Measurements from ENCODE around the gene NPY. TPM values are rescaled to one million over a fixed set of nuclear protein-coding genes. Genes with fewer than 3 reads are reported as not detected.

Gene NPY
- total RNA-seq, 1 donor from 2014 or later, result not detected

DNA sequence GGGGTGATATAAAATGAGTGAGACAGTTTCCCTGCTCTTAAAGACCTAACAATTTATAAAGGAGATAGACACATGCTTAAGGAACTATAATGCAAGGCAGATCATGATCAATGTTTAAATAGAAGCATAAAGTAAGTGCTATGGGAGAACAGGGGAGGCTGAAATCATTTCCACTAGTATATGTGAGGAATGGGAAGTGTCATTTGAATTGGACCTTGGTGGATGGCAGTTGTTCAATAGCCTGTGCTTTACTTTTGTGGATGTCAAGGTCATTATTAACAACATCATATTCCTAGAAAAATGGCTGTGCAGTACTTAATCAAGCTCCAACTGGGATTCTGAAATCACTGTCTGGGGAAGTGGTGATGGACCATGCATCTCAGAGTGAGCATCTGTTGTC lies 14.7 kb downstream of the NPY start:
- no peaks in the 10 kb centered on the region for H3K27me3 Mint-ChIP-seq (ENCODE audit: low read depth)
- H3K4me3 Mint-ChIP-seq, result no peak overlapping the region
- TF ChIP-seq, protein P1, sequence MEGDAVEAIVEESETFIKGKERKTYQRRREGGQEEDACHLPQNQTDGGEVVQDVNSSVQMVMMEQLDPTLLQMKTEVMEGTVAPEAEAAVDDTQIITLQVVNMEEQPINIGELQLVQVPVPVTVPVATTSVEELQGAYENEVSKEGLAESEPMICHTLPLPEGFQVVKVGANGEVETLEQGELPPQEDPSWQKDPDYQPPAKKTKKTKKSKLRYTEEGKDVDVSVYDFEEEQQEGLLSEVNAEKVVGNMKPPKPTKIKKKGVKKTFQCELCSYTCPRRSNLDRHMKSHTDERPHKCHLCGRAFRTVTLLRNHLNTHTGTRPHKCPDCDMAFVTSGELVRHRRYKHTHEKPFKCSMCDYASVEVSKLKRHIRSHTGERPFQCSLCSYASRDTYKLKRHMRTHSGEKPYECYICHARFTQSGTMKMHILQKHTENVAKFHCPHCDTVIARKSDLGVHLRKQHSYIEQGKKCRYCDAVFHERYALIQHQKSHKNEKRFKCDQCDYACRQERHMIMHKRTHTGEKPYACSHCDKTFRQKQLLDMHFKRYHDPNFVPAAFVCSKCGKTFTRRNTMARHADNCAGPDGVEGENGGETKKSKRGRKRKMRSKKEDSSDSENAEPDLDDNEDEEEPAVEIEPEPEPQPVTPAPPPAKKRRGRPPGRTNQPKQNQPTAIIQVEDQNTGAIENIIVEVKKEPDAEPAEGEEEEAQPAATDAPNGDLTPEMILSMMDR (IDR thresholded peaks at IDR 0.05; ENCODE audit: unreplicated experiment), result no peak
- DNase-seq (ENCODE audit: low spot score in 2 of 2, unreplicated experiment in 2 of 2), result no peak
- peaks cover 11% of the 10 kb centered on the region for H3K9me3 Mint-ChIP-seq
- H3K27ac Mint-ChIP-seq, result no peak overlapping the region
- H3K4me1 Mint-ChIP-seq, result no peaks in the 10 kb centered on the region
- no peaks in the 10 kb centered on the region for H3K36me3 Mint-ChIP-seq

DNA sequence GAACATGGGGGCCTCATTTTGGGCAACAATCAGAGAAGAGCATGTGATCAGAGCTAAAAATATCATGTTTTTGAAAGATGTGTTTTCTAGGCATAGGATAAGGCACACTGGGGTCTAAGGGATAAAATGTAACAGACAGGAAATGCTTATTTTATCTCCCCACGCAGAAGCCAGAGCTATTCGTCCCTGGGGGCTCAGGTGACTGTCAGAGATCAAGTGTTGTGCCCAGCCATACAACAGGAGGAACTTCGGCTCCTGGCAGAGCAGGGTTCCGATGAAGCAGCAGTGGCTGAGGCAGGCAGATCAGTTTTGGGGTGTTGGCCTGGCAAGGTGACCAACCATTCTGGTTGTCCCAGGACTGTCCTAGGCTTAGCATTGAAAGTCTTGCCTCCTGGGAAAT lies 15.2 kb downstream of the NPY start:
- Mint-ChIP-seq H3K36me3 (no peaks in the 10 kb centered on the region), H3K9me3 (peaks cover 11% of the 10 kb centered on the region), H3K4me3 (no peak overlapping the region), H3K27ac (no peak overlapping the region), H3K4me1 (no peaks in the 10 kb centered on the region), H3K27me3 (ENCODE audit: low read depth) (no peaks in the 10 kb centered on the region)
- TF ChIP-seq, protein P1 (IDR thresholded peaks at IDR 0.05; ENCODE audit: unreplicated experiment), result no peak
- DNase-seq (ENCODE audit: low spot score in 2 of 2, unreplicated experiment in 2 of 2), result no peak

DNA sequence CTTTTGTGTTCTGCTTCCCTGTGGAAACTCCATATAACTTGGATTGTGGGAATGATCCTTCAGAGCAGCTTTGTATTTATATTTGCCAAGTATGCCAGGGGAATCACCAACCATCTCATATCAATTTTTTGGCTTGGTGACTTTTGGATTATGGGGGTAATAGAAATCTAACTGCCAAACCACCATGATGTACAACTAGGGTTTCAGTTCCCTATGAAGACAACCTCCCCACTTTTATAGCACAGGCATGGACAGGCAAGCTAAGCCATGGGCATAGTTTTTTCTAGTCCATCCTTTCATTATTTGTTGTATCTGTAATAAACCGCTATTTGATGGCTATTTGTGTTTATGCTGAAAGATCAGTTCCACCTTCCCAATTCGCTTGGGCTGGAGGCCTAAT lies 17.7 kb downstream of the NPY start:
- H3K36me3 Mint-ChIP-seq, result no peaks in the 10 kb centered on the region
- no peaks in the 10 kb centered on the region for H3K4me1 Mint-ChIP-seq
- peaks cover 3% of the 10 kb centered on the region for H3K27me3 Mint-ChIP-seq (ENCODE audit: low read depth)
- TF ChIP-seq, protein P1 (IDR thresholded peaks at IDR 0.05; ENCODE audit: unreplicated experiment), result no peak
- no peak for DNase-seq (ENCODE audit: low spot score in 2 of 2, unreplicated experiment in 2 of 2)
- H3K4me3 Mint-ChIP-seq, result no peak overlapping the region
- no peak overlapping the region for H3K27ac Mint-ChIP-seq
- H3K9me3 Mint-ChIP-seq, result peaks cover 11% of the 10 kb centered on the region

DNA sequence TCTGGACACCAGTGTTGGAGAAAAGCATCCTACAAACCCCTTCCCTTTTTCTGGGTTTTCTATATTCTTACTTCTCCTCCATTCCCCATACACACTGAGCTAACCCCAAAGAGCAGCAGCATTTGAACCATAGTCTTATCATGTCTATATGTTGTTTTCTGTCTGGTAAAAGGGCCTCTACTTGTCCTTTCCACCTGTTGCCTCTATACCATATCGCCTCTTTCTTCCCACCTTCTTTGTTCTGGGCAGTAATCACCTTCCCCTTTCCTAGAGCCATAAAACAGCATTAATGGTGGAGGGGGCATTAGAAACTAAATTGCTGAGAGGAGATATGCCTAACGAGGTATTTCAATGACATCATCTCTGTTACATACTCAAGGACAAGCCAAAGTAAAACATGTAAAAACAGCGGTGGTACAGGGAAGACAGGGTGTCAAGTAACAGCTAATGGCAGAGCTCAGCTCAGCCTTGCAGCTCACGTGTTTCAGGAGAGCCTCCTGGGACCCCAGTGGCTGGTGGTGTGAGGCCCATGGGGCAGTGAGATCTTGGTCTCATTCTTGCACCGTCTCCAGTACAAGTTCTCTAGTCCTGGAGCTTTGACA lies 20.6 kb downstream of the NPY start:
- peaks cover 11% of the 10 kb centered on the region for H3K9me3 Mint-ChIP-seq
- H3K36me3 Mint-ChIP-seq, result no peaks in the 10 kb centered on the region
- no peaks in the 10 kb centered on the region for H3K4me1 Mint-ChIP-seq

GRCh38 chr7:24307326-24307725 lies 23.3 kb downstream of the NPY start:
- peaks cover 6% of the 10 kb centered on the region for H3K27me3 Mint-ChIP-seq (ENCODE audit: low read depth)
- H3K36me3 Mint-ChIP-seq, result no peaks in the 10 kb centered on the region
- H3K27ac Mint-ChIP-seq, result no peak overlapping the region
- DNase-seq (ENCODE audit: low spot score in 2 of 2, unreplicated experiment in 2 of 2), result no peak
- H3K9me3 Mint-ChIP-seq, result no peaks in the 10 kb centered on the region
- H3K4me1 Mint-ChIP-seq, result no peaks in the 10 kb centered on the region
- H3K4me3 Mint-ChIP-seq, result no peak overlapping the region
- TF ChIP-seq, protein P1 (IDR thresholded peaks at IDR 0.05; ENCODE audit: unreplicated experiment), result no peak

More for the DNA sequence above, 20.6 kb downstream of the NPY start:
- Mint-ChIP-seq H3K4me3 (no peak overlapping the region), H3K27me3 (ENCODE audit: low read depth) (peaks cover 3% of the 10 kb centered on the region), H3K27ac (no peak overlapping the region)
- TF ChIP-seq, protein P1 (IDR thresholded peaks at IDR 0.05; ENCODE audit: unreplicated experiment), result no peak
- DNase-seq (ENCODE audit: low spot score in 2 of 2, unreplicated experiment in 2 of 2), result no peak

DNA sequence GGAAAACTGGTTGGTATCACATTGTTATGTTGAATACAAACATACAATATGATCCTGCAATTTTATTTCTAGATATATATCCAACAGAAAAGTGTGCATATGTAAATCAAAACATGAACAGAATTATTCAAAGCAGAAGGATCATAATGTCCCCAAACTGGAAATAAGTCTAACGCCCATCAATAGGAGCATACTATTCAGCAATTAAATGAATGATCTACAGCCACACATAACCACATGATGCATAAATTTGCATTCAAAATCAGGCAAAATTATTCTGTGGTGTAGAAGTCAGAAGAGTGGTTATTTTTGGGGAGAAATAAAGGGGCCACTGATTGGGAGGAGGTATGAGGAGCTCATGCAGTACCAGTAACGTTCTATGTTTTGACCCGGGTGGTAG lies 28.6 kb downstream of the NPY start:
- no peaks in the 10 kb centered on the region for H3K36me3 Mint-ChIP-seq
- no peaks in the 10 kb centered on the region for H3K9me3 Mint-ChIP-seq
- H3K4me3 Mint-ChIP-seq, result no peak overlapping the region
- TF ChIP-seq, protein P1 (IDR thresholded peaks at IDR 0.05; ENCODE audit: unreplicated experiment), result no peak
- no peak for DNase-seq (ENCODE audit: low spot score in 2 of 2, unreplicated experiment in 2 of 2)
- no peak overlapping the region for H3K27ac Mint-ChIP-seq
- H3K27me3 Mint-ChIP-seq (ENCODE audit: low read depth), result peaks cover 3% of the 10 kb centered on the region
- peaks cover 6% of the 10 kb centered on the region for H3K4me1 Mint-ChIP-seq
